Naive thymus-derived CD4-positive, alpha-beta T cell (primary cell): Measurements from ENCODE around the gene MGLL. TPM values are rescaled to one million over a fixed set of nuclear protein-coding genes. Genes with fewer than 3 reads are reported as not detected.

ENCODE experiments used
- ATAC-seq: fragments of 150-1000 bp; cut with Tn5 transposase; 2 replicates; pipeline ENCODE4 v1.10.0; 2021; ENCODE audit warnings: mild to moderate bottlenecking, moderate library complexity
- CTCF ChIA-PET: fragments of 350-600 bp; sonication (Branson Sonifier 250); formaldehyde crosslinking; loops from one replicate; lab custom pipeline; 2021; ENCODE audit warnings: antibody characterized with exemption; lab: Charles Lee
- POLR2A ChIA-PET: fragments of 350-600 bp; sonication (Branson Sonifier 250); formaldehyde crosslinking; loops from one replicate; lab custom pipeline; 2021; ENCODE audit warnings: antibody characterized with exemption, inconsistent platforms; lab: Charles Lee
- DNase-seq, 9 donors: peaks; one replicate each; pipeline versions ENCODE4 v3.0.0 to v3.0.0-alpha.2; 2020 to 2022; ENCODE audit warnings: mixed read lengths in 1 of 9
- H3K27ac ChIP-seq: one replicate; pipeline ENCODE4 v1.7.0; 2013; ENCODE audit warnings: mild to moderate bottlenecking, low read depth, low read length, moderate library complexity
- H3K27me3 ChIP-seq, 2 donors: one replicate each; pipeline ENCODE4 v1.7.0; 2013; ENCODE audit warnings: low read length in 2 of 2, mild to moderate bottlenecking in 2 of 2, moderate library complexity in 2 of 2; ENCODE audit not compliant: control insufficient read depth in 2 of 2, insufficient read depth in 2 of 2
- H3K36me3 ChIP-seq, 3 experiments: 1 replicate in 2 of 3; 2 replicates in 1 of 3; pipeline ENCODE4 v1.7.0; 2013; ENCODE audit warnings: low read length in 3 of 3, mild to moderate bottlenecking in 3 of 3, moderate library complexity in 1 of 3; ENCODE audit not compliant: insufficient read depth in 3 of 3, control insufficient read depth in 2 of 3
- H3K4me1 ChIP-seq, 2 donors: one replicate each; pipeline ENCODE4 v1.7.0; 2013; ENCODE audit warnings: low read length in 2 of 2, mild to moderate bottlenecking in 2 of 2, moderate library complexity in 1 of 2; ENCODE audit not compliant: control insufficient read depth in 2 of 2, insufficient read depth in 2 of 2
- H3K4me3 ChIP-seq: 2 replicates; pipeline ENCODE4 v1.7.0; 2013; ENCODE audit warnings: mild to moderate bottlenecking, low read length
- H3K9me3 ChIP-seq, 3 experiments: 1 replicate in 2 of 3; 2 replicates in 1 of 3; pipeline ENCODE4 v1.7.0; 2013; ENCODE audit warnings: low read length in 3 of 3; ENCODE audit not compliant: control insufficient read depth in 2 of 3
- H3K27ac Mint-ChIP-seq, 9 donors: one replicate each; pipeline ENCODE4 v1.8.0; 2020 to 2022; ENCODE audit warnings: mixed read lengths in 9 of 9, mild to moderate bottlenecking in 8 of 9, moderate library complexity in 5 of 9, inconsistent platforms in 2 of 9
- H3K27me3 Mint-ChIP-seq, 5 donors: one replicate each; pipeline ENCODE4 v1.8.0; 2021 to 2022; ENCODE audit warnings: mixed read lengths in 5 of 5, mild to moderate bottlenecking in 1 of 5
- H3K36me3 Mint-ChIP-seq, 5 donors: one replicate each; pipeline ENCODE4 v1.8.0; 2020 to 2022; ENCODE audit warnings: mixed read lengths in 5 of 5, mild to moderate bottlenecking in 3 of 5, inconsistent platforms in 1 of 5
- H3K4me1 Mint-ChIP-seq, 7 donors: one replicate each; pipeline ENCODE4 v1.8.0; 2020 to 2022; ENCODE audit warnings: mixed read lengths in 7 of 7, mild to moderate bottlenecking in 3 of 7, inconsistent platforms in 1 of 7
- H3K4me3 Mint-ChIP-seq, 10 donors: one replicate each; pipeline ENCODE4 v1.8.0; 2020 to 2022; ENCODE audit warnings: mild to moderate bottlenecking in 10 of 10, mixed read lengths in 10 of 10, moderate library complexity in 6 of 10, inconsistent platforms in 2 of 10
- H3K9me3 Mint-ChIP-seq, 11 donors: one replicate each; pipeline ENCODE4 v1.8.0; 2020 to 2022; ENCODE audit warnings: mixed read lengths in 11 of 11, mild to moderate bottlenecking in 4 of 11, inconsistent platforms in 1 of 11, moderate library complexity in 1 of 11
- intact Hi-C, 2 donors: fragments of 100-400 bp; cut with micrococcal nuclease; formaldehyde crosslinking; loops; one replicate each; pipeline ENCODE4 v1.15.1; 2023
- polyA plus RNA-seq, 2 donors: library from polyadenylated mRNA; unstranded; fragments of 300-500 nt; fragmentation: Illumina TruSeq; gene quantifications; one replicate each; pipeline ENCODE4 v1.2.3, GENCODE V29; 2021
- total RNA-seq, 6 experiments: library from RNA in 5 of 6; stranded (reverse) in 5 of 6; gene quantifications; 1 replicate in 5 of 6; 2 replicates in 1 of 6; pipeline ENCODE4 v1.2.3 and lab custom pipeline; 2021 to 2026

MGLL gene
- total and polyA plus RNA-seq, 7 experiments from 2014 or later: 1.0 to 6.0 (median 2.1) TPM; not detected in 2

- Histone ChIP-seq H3K36me3 (no peaks in the 10 kb centered on the region), H3K27ac (no peak overlapping the region), H3K4me1 (no peaks in the 10 kb centered on the region), H3K9me3 (no peaks in the 10 kb centered on the region), H3K4me3 (no peak overlapping the region), H3K27me3 (no peaks in the 10 kb centered on the region)
- ChIA-PET CTCF (no interaction called here), POLR2A (no interaction called here)
- H3K4me3 Mint-ChIP-seq: no peak overlapping the region
- intact Hi-C loops: no loop called here
- H3K4me1 Mint-ChIP-seq: peaks cover 4 to 15% (median 13%) of the 10 kb centered on the region in 7 donors
- no peak for DNase-seq
- no peak overlapping the region for H3K27ac Mint-ChIP-seq
- H3K9me3 Mint-ChIP-seq: peaks cover 0 to 2% (median 0%) of the 10 kb centered on the region in 11 donors
- no peaks in the 10 kb centered on the region for H3K36me3 Mint-ChIP-seq
- ATAC-seq: no peak
- no peaks in the 10 kb centered on the region for H3K27me3 Mint-ChIP-seq
Measured at GRCh38 chr3:127688022-127688415, 134.3 kb downstream of the MGLL start.

- Mint-ChIP-seq H3K27ac (no peak overlapping the region), H3K36me3 (no peaks in the 10 kb centered on the region), H3K4me1 (peaks cover 4 to 15% (median 13%) of the 10 kb centered on the region in 7 donors), H3K9me3 (no peaks in the 10 kb centered on the region), H3K4me3 (no peak overlapping the region), H3K27me3 (no peaks in the 10 kb centered on the region)
- no peaks in the 10 kb centered on the region for H3K4me1 ChIP-seq
- POLR2A ChIA-PET: no interaction called here
- no peak for DNase-seq
- H3K36me3 ChIP-seq: no peaks in the 10 kb centered on the region
- no peaks in the 10 kb centered on the region for H3K9me3 ChIP-seq
- no peak for ATAC-seq
- H3K4me3 ChIP-seq: no peak overlapping the region
- intact Hi-C loops: no loop called here
- H3K27ac ChIP-seq: no peak overlapping the region
- no peaks in the 10 kb centered on the region for H3K27me3 ChIP-seq
- CTCF ChIA-PET: no interaction called here
Measured at GRCh38 chr3:127687228-127687737, 135.0 kb downstream of the MGLL start.

GRCh38 chr3:127686512-127686894 is 135.8 kb downstream of the MGLL start:
- POLR2A ChIA-PET: no interaction called here
- no peak for ATAC-seq
- CTCF ChIA-PET: no interaction called here

GRCh38 chr3:127685708-127686511 is 136.4 kb downstream of the MGLL start:
- Mint-ChIP-seq H3K4me1 (peaks cover 6 to 19% (median 15%) of the 10 kb centered on the region in 7 donors), H3K27me3 (no peaks in the 10 kb centered on the region), H3K36me3 (no peaks in the 10 kb centered on the region), H3K27ac (no peak overlapping the region), H3K9me3 (no peaks in the 10 kb centered on the region), H3K4me3 (no peak overlapping the region)
- intact Hi-C loops: no loop called here
- DNase-seq: no peak
- H3K4me3 ChIP-seq: no peak overlapping the region
- no peaks in the 10 kb centered on the region for H3K36me3 ChIP-seq
- ATAC-seq: no peak
- no peaks in the 10 kb centered on the region for H3K4me1 ChIP-seq
- no peaks in the 10 kb centered on the region for H3K27me3 ChIP-seq
- H3K9me3 ChIP-seq: no peaks in the 10 kb centered on the region
- no peak overlapping the region for H3K27ac ChIP-seq
- ChIA-PET POLR2A (no interaction called here), CTCF (no interaction called here)

More at GRCh38 chr3:127686512-127686894, 135.8 kb downstream of the MGLL start:
- Mint-ChIP-seq H3K9me3 (no peaks in the 10 kb centered on the region), H3K4me3 (no peak overlapping the region), H3K27me3 (no peaks in the 10 kb centered on the region), H3K4me1 (peaks cover 4 to 16% (median 13%) of the 10 kb centered on the region in 7 donors), H3K27ac (no peak overlapping the region), H3K36me3 (no peaks in the 10 kb centered on the region)
- H3K27me3 ChIP-seq: no peaks in the 10 kb centered on the region
- no peaks in the 10 kb centered on the region for H3K9me3 ChIP-seq
- no peak for DNase-seq
- no peak overlapping the region for H3K4me3 ChIP-seq
- no peak overlapping the region for H3K27ac ChIP-seq
- no peaks in the 10 kb centered on the region for H3K36me3 ChIP-seq
- H3K4me1 ChIP-seq: no peaks in the 10 kb centered on the region
- intact Hi-C loops: no loop called here

- ATAC-seq (no peak), DNase-seq (no peak)
- no peak overlapping the region for H3K4me3 ChIP-seq
- peaks cover 0 to 6% (median 0%) of the 10 kb centered on the region in 3 experiments for H3K36me3 ChIP-seq
- Mint-ChIP-seq H3K27me3 (no peaks in the 10 kb centered on the region), H3K27ac (no peak overlapping the region), H3K4me1 (peaks cover 6 to 19% (median 15%) of the 10 kb centered on the region in 7 donors), H3K36me3 (no peaks in the 10 kb centered on the region), H3K4me3 (no peak overlapping the region), H3K9me3 (peaks cover 0 to under 1% (median 0%) of the 10 kb centered on the region in 11 donors)
- CTCF ChIA-PET: interaction anchor here (1.0 to 3.4 kb wide), 2 partner anchors 10 to 110 kb away, joined by 4 to 11 read pairs; no protein-coding TSS in a partner anchor
- intact Hi-C loops: no loop called here
- H3K4me1 ChIP-seq: no peaks in the 10 kb centered on the region
- POLR2A ChIA-PET: interaction anchor here (2.5 kb wide), 1 partner anchor 12 kb away, joined by 10 read pairs; the partner anchor contains the start of gene ABTB1
- H3K9me3 ChIP-seq: no peaks in the 10 kb centered on the region
- no peaks in the 10 kb centered on the region for H3K27me3 ChIP-seq
- H3K27ac ChIP-seq: no peak overlapping the region
Measured at GRCh38 chr3:127684871-127685707, 137.2 kb downstream of the MGLL start.

GRCh38 chr3:127682561-127682960 is 139.8 kb downstream of the MGLL start:
- H3K4me1 ChIP-seq: no peaks in the 10 kb centered on the region
- H3K9me3 Mint-ChIP-seq: peaks cover 0 to 2% (median 0%) of the 10 kb centered on the region in 11 donors
- no peak overlapping the region for H3K4me3 Mint-ChIP-seq
- H3K27me3 Mint-ChIP-seq: no peaks in the 10 kb centered on the region
- peaks cover 0 to 4% (median 0%) of the 10 kb centered on the region in 5 donors for H3K36me3 Mint-ChIP-seq
- intact Hi-C loops: no loop called here
- DNase-seq: peak in 1 of 9 donors; percentile 3
- H3K36me3 ChIP-seq: peaks cover 0 to 27% (median 0%) of the 10 kb centered on the region in 3 experiments
- ChIA-PET CTCF (interaction anchor here (3.4 kb wide), 1 partner anchor 12 kb away, joined by 11 read pairs; no protein-coding TSS in a partner anchor), POLR2A (no interaction called here)
- no peak overlapping the region for H3K4me3 ChIP-seq
- no peak for ATAC-seq
- no peaks in the 10 kb centered on the region for H3K9me3 ChIP-seq
- peaks cover 6 to 23% (median 15%) of the 10 kb centered on the region in 7 donors for H3K4me1 Mint-ChIP-seq
- H3K27ac Mint-ChIP-seq: peak overlapping the region in 3 of 9 donors; percentile 45 to 65 (median 57)
- H3K27ac ChIP-seq: no peak overlapping the region
- no peaks in the 10 kb centered on the region for H3K27me3 ChIP-seq
